AG04450 (cell line): ENCODE data around the gene JMJD1C. TPM values are rescaled to one million over a fixed set of nuclear protein-coding genes. Genes with fewer than 3 reads are reported as not detected.

Experiments used
- CTCF ChIA-PET: fragments of 300-600, 350-600 bp; formaldehyde crosslinking; extraction: SDS; loops from one replicate; lab custom pipeline; 2022; ENCODE audit warnings: antibody characterized with exemption, inconsistent platforms; lab: Charles Lee
- POLR2A ChIA-PET: fragments of 350-600 bp; formaldehyde crosslinking; extraction: SDS; loops from one replicate; lab custom pipeline; 2021; ENCODE audit warnings: antibody characterized with exemption, inconsistent platforms; lab: Yijun Ruan, JAX
- DNase-seq: peaks from one replicate; pipeline ENCODE4 v3.0.0-alpha.2; 2011; ENCODE audit warnings: low read depth, low spot score
- H3K27ac ChIP-seq: one replicate; pipeline ENCODE4 v1.5.1; 2012; ENCODE audit warnings: low read depth, low read length, control low read depth
- H3K27me3 ChIP-seq: one replicate; pipeline ENCODE4 v1.6.0; 2012; ENCODE audit warnings: low read length; ENCODE audit not compliant: control insufficient read depth, insufficient read depth
- H3K4me3 ChIP-seq: 2 replicates; pipeline ENCODE4 v1.5.1; 2011; ENCODE audit warnings: mild to moderate bottlenecking, low read depth, low read length, control low read depth
- H3K9me3 ChIP-seq: 2 replicates; pipeline ENCODE4 v1.5.1; 2012; ENCODE audit warnings: low read length; ENCODE audit not compliant: control insufficient read depth, insufficient read depth
- CTCF ChIP-seq: IDR thresholded peaks from 2 replicates; pipeline ENCODE4 v1.5.1; 2011; ENCODE audit warnings: low read depth, low read length, control low read depth, inconsistent platforms
- polyA plus RNA-seq: library from polyadenylated mRNA; depleted of rRNA; stranded (reverse); fragments of >200 nt; gene quantifications from 2 replicates; pipeline ENCODE4 v1.2.3, GENCODE V29; 2011

JMJD1C gene
- polyA plus RNA-seq, 1 experiment = 45.0 TPM

GRCh38 chr10:63201118-63201517 lies 264.7 kb downstream of the JMJD1C start:
- no peaks in the 10 kb centered on the region for H3K9me3 ChIP-seq
- DNase-seq = no peak
- no peak overlapping the region for H3K4me3 ChIP-seq
- H3K27ac ChIP-seq = no peak overlapping the region
- no peaks in the 10 kb centered on the region for H3K27me3 ChIP-seq
- POLR2A ChIA-PET = no interaction called here
- CTCF ChIA-PET = interaction anchor here (0.7 to 3.3 kb wide), 9 partner anchors 15 to 567 kb away, joined by 3 to 16 read pairs (median 3); no protein-coding TSS in a partner anchor
- TF ChIP-seq CTCF = no peak

GRCh38 chr10:63200431-63200830 lies 265.3 kb downstream of the JMJD1C start:
- no peak for TF ChIP-seq CTCF
- Histone ChIP-seq H3K27ac (no peak overlapping the region), H3K4me3 (no peak overlapping the region), H3K27me3 (no peaks in the 10 kb centered on the region), H3K9me3 (no peaks in the 10 kb centered on the region)
- ChIA-PET POLR2A (no interaction called here), CTCF (interaction anchor here (0.7 to 3.3 kb wide), 6 partner anchors 16 to 567 kb away, joined by 3 to 16 read pairs (median 3); no protein-coding TSS in a partner anchor)
- DNase-seq = no peak

GRCh38 chr10:63199716-63200115 lies 266.1 kb downstream of the JMJD1C start:
- Histone ChIP-seq H3K27me3 (no peaks in the 10 kb centered on the region), H3K4me3 (no peak overlapping the region), H3K9me3 (no peaks in the 10 kb centered on the region), H3K27ac (no peak overlapping the region)
- ChIA-PET CTCF (interaction anchor here (1.2 to 3.2 kb wide), 5 partner anchors 16 to 520 kb away, joined by 3 to 16 read pairs (median 6); no protein-coding TSS in a partner anchor), POLR2A (no interaction called here)
- no peak for TF ChIP-seq CTCF
- no peak for DNase-seq

GRCh38 chr10:63197344-63198092 lies 268.3 kb downstream of the JMJD1C start:
- Histone ChIP-seq H3K4me3 (no peak overlapping the region), H3K27me3 (no peaks in the 10 kb centered on the region), H3K27ac (no peak overlapping the region), H3K9me3 (no peaks in the 10 kb centered on the region)
- DNase-seq = peak; percentile 80
- POLR2A ChIA-PET = no interaction called here
- no peak for TF ChIP-seq CTCF
- CTCF ChIA-PET = interaction anchor here (1.0 to 2.6 kb wide), 6 partner anchors 8 to 570 kb away, joined by 3 to 16 read pairs (median 4); no protein-coding TSS in a partner anchor

GRCh38 chr10:63192826-63193225 lies 273.0 kb downstream of the JMJD1C start:
- TF ChIP-seq CTCF = no peak
- no peak for DNase-seq
- Histone ChIP-seq H3K27me3 (no peaks in the 10 kb centered on the region), H3K9me3 (no peaks in the 10 kb centered on the region), H3K27ac (no peak overlapping the region), H3K4me3 (no peak overlapping the region)
- ChIA-PET CTCF (no interaction called here), POLR2A (interaction anchor here (0.7 kb wide), 1 partner anchor 56 kb away, joined by 6 read pairs; no protein-coding TSS in a partner anchor)
